SHP77 treated with DMSO at 0.1 percent for 48 hours (cell line): Measurements from ENCODE around the gene ATN1.
"Not testable (repeated sequence)": the region's sequence is repeated elsewhere in the genome, so short reads cannot be mapped to it uniquely, and the experiment has no call there.

Experiments
- DNase-seq: peaks from one replicate; lab custom pipeline; 2025; lab: John Stamatoyannopoulos, UW

ATN1 gene, protein sequence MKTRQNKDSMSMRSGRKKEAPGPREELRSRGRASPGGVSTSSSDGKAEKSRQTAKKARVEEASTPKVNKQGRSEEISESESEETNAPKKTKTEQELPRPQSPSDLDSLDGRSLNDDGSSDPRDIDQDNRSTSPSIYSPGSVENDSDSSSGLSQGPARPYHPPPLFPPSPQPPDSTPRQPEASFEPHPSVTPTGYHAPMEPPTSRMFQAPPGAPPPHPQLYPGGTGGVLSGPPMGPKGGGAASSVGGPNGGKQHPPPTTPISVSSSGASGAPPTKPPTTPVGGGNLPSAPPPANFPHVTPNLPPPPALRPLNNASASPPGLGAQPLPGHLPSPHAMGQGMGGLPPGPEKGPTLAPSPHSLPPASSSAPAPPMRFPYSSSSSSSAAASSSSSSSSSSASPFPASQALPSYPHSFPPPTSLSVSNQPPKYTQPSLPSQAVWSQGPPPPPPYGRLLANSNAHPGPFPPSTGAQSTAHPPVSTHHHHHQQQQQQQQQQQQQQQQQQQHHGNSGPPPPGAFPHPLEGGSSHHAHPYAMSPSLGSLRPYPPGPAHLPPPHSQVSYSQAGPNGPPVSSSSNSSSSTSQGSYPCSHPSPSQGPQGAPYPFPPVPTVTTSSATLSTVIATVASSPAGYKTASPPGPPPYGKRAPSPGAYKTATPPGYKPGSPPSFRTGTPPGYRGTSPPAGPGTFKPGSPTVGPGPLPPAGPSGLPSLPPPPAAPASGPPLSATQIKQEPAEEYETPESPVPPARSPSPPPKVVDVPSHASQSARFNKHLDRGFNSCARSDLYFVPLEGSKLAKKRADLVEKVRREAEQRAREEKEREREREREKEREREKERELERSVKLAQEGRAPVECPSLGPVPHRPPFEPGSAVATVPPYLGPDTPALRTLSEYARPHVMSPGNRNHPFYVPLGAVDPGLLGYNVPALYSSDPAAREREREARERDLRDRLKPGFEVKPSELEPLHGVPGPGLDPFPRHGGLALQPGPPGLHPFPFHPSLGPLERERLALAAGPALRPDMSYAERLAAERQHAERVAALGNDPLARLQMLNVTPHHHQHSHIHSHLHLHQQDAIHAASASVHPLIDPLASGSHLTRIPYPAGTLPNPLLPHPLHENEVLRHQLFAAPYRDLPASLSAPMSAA (N-terminal part only)

DNA sequence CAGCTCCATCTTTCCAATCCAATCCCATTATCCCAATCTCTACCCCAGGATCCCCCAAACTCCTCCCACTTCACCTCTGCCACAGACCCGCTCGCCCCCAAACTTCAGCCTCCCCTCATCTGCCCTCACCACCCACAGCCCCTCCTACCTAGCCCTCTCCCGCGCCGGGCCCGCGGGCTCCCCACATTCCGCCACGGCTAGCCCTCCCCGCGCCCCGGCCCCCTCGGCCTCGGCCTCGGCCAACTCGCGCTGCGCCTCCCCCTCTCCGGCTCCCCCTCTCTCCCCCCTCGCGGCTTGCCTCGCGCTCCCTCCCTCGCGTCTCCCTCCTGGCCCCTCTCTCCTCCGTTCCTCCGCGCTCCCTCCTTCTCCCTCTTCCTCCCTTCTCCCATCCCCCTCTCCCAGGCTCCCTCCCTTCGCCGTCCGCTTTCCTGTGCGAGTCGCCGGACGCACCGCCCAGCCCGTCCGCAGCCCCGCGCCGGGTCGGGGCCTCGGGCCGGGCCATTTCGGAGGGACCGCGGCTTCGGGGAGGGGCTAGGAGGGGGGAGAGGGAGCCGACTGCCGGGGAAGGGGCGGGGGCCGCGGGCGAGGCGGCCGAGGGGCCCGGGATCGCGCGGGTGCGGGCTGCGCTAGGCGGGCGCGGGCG is at the start of gene ATN1:
ATN1 (plus strand) TSS at position 581 of the 643 bp plus-strand sequence. CDS start 6,043 bp downstream, outside the sequence.
- DNase-seq = no peak

DNA sequence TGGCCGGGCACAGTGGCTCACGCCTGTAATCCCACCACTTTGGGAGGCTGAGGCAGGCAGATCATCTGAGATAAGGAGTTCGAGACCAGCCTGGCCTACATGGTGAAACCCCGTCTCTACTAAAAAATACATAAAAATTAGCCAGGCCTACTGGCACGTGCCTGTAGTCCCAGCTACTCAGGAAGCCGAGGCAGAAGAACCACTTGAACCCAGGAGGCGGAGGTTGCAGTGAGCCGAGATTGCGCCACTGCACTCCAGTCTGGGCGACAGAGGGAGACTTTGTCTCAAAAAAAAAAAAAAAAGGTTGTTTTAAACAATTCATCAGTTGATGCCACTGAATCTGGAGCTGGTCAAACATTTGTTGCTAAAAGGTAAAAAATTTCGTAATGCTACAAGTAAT is 47.9 kb upstream of the ATN1 start:
- DNase-seq = not testable (repeated sequence)

DNA sequence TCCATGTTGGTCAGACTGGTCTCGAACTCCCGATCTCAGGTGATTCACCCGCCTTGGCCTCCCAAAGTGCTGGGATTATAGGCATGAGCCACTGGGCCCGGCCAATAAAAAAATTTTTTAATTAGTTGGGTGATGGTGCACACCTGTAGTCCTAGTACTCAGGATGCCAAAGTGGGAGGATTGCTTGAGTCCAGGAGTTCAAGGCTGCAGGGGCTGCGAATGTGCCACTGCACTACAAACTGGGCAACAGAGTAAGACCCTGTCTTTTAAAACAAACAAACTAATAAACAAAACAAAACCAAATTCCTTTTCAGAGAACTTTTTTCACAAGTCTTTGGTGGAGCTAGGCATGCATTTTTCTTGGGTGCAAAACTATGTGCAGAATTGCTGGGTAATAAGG is 44.5 kb upstream of the ATN1 start:
- DNase-seq = no peak

GRCh38 chr12:6883683-6884082 is 44.1 kb upstream of the ATN1 start:
- no peak for DNase-seq

DNA sequence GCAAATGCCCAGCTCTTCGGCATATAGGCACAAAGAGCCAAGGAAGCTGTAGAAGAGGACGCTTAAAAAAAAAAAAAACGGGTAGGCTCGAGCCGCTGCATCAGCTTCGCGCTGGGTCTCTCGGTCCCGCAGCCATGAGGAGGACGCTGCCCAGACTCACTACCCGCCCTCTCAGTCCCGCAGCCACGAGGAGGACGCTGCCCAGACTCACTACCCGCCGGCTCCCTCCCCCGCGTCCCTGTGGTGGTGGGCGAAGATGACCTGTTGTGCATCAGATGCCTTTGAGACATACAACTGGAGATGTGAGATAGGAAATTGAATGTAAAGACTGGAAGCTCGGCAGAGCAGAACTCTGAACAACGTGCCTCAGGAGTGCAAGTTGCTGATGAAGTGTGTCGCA is 43.2 kb upstream of the ATN1 start:
- DNase-seq = no peak

DNA sequence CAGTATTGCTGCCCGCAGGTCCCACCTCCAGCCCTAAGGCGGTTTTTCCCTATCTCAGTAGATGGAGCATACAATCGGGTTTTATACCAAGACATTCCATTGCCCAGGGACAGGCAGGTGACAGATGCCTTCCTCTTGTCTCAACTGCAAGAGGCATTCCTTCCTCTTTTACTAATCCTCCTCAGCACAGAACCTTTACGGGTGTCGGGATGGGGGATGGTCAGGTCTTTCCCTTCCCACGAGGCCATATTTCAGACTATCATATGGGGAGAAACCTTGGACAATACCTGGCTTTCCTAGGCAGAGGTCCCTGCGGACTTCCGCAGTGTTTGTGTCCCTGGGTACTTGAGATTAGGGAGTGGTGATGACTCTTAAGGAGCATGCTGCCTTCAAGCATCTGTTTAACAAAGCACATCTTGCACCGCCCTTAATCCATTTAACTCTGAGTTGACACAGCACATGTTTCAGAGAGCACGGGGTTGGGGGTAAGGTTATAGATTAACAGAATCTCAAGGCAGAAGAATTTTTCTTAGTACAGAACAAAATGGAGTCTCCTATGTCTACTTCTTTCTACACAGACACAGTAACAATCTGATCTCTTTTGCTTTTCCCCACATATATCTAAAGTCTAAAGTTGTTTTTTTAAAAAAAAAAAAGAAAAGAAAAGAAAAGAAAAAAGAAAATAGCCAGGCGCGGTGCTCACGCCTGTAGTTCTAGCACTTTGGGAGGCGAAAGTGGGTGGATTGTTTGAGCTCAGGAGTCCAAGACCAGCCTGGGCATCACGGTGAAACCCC is 41.4 kb upstream of the ATN1 start:
- DNase-seq = not testable (repeated sequence)

DNA sequence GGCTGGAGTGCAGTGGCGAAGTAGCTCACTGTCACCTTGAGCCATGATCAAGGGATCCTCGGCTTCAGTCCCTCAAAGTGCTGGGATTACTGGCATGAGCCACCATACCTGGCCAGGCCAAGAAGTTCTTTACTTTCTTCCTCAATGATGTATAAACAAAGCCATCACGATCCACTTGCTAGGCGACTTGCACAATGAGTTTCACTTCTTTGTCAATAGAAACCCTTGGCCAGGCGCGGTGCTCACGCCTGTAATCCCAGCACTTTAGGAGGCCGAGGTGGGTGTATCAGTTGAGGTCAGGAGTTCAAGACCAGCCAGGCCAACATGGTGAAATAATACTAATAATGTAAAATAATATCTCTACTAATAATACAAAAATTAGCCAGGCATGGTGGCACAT is 40.3 kb upstream of the ATN1 start:
- DNase-seq = no peak

DNA sequence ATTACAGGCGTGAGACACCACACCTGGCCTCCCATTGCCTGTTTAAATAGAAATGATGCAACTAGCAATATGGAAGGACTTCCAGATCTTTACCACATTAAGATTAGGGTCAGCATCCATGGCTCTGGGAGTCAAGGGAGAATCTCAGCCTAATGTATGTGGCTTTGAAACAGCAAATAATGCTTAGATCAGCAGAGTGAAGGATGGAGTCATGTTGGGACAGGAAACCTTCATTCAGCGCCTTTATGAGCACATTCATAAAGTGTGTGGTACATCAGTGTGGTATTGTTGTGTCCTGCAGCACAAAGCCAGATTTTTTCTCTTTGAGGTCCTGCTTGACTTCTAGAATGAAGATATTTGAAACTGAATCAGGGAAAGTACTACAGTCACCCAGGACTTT is 39.4 kb upstream of the ATN1 start:
- no peak for DNase-seq

GRCh38 chr12:6888794-6889193 is 39.0 kb upstream of the ATN1 start:
- DNase-seq = not testable (repeated sequence)

- DNase-seq = not testable (repeated sequence)
Measured at GRCh38 chr12:6889775-6890573, 37.8 kb upstream of the ATN1 start.

DNA sequence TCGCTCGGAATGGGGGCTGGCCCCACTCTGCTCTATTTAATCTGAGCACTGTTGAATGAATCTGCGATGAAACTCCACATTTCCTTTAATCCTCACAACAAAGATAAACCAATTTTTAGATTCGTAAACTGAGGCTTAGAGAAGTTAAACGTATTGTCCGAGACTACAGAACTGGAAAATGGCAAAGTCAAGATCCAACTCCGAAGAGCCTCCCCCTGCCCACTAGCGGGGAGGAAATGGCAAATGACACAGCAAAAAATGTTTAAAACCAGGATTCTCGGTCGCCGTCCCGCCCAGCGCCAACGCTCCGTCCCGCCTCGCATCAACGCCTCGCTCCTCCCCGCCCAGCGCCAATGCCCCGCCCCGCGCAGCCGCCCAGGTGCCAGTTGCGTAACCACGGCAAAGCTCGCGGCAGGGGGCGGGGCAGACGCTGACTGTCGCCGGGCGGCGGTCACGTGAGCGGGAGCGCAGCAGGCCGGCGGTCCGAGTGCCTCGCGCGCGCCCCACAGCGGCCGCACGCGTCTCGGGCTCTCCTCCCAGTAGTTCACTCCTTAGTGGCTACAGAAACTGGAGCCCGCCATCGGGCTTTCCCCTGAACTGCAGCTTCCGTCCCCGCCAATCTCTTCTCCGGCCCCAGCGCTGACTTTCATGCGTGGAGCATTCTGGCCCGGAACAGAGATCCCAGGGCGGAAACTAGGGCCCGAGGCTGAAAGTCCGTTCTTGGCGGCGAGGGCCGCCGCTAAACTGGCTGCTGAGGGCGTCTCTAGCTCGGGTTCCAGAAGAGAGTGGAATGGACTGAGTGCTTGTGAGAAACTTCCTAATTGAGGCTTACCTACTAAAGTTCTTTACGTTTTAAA is 36.7 kb upstream of the ATN1 start:
- peak; percentile 61 for DNase-seq

DNA sequence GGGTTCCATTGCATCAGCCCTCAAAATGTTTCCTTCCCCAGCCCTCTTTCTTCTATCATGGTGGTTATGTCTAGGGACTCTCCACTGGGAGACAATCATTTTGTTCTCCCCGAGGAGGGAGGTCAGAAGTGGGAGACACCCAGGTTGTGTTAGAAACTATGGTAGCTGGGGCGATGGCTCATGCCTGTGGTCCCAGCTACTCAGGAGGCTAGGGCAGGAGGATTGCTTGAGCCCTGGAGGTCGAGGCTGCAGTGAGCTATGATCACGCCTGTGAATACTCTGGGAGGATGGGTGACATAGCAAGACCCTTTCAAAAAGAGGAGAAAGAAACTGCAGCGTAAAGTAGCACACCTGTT is 36.1 kb upstream of the ATN1 start:
- no peak for DNase-seq

DNA sequence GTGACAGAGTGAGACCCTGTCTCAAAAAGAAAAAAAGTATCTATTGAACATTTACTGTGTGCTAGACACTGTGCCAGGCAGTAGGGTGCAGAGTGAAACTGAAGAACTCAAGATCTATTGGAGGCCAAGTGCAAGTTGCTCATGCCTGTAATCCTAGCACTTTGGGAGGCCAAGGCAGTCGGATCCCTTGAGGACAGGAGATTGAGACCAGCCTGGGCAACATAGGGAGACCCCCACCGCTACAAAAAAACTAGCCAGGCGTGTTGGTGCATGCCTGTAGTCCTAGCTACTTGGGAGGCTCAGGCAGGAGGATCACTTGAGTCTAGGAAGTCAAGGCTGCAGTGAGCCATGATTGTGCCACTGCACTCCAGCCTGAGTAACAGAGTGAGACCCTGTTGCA is 35.1 kb upstream of the ATN1 start:
- not testable (repeated sequence) for DNase-seq

GRCh38 chr12:6894321-6894720 is 33.4 kb upstream of the ATN1 start:
- no peak for DNase-seq

- DNase-seq = no peak
Measured at GRCh38 chr12:6896846-6897435, 30.8 kb upstream of the ATN1 start.

DNA sequence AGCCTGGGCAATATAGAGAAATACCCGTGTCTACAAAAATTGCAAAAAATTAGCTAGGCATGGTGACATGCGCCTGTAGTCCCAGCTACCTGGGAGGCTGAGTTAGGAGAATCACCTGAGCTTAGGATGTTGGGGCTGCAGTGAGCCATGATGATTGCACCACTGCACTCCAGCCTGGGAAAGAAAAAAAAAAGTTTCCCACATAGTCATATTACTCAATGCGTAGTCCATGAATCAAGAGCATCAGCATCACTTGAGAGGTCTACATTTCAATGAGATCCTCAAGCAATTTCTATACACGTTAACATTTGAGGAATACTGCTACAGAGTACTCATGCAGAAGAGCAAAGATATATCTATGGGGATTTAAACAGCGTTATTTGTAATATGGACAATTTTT is 28.3 kb upstream of the ATN1 start:
- no peak for DNase-seq

DNA sequence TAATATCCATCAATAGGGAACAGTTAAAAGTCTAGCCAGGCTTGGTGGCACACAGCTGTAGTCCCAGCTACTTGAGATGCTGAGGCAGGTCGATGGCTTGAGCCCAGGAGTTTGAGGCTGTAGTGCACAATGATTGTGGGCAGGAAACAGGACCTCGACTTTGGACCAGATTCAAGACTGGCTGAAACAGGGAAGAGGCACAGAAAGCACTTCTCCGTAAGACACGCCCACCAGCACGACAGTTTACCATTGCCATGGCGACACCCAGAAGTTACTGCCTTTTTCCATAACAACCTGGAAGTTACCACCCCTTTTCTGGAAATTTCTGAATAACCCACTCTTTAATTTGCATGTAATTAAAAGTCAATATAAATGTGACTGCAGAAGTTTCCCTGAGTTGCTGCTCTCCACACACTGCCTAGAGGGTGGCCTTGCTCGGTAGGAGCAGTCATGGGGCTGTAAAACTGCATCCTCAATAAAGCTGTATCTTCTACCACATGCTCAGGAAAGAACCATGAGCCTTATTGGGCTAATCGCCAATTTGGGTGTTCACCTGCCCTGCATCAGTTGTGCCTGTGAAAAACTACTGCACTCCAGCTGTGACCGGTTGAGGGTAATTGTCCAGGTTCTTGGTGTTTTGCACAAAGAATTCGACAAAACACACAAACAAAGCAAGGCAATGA is 27.8 kb upstream of the ATN1 start:
- no peak for DNase-seq

GRCh38 chr12:6902448-6902847 is 25.3 kb upstream of the ATN1 start:
- DNase-seq = no peak
